Immature natural killer cell (primary cell): ENCODE data around the gene ENOX1. TPM values are rescaled to one million over a fixed set of nuclear protein-coding genes. Genes with fewer than 3 reads are reported as not detected.
"Not testable (repeated sequence)": the region's sequence is repeated elsewhere in the genome, so short reads cannot be mapped to it uniquely, and the experiment has no call there.

Source experiments
- DNase-seq, 3 donors: peaks; one replicate each; pipeline ENCODE4 v3.0.0; 2022; ENCODE audit warnings: mixed read lengths in 1 of 3
- H3K27ac Mint-ChIP-seq, 6 donors: one replicate each; pipeline ENCODE4 v1.8.0; 2020; ENCODE audit warnings: mixed read lengths in 6 of 6, mild to moderate bottlenecking in 5 of 6, inconsistent platforms in 4 of 6, moderate library complexity in 3 of 6
- H3K27me3 Mint-ChIP-seq, 3 donors: one replicate each; pipeline ENCODE4 v1.8.0; 2020 to 2021; ENCODE audit warnings: low read depth in 3 of 3, mild to moderate bottlenecking in 3 of 3, mixed read lengths in 3 of 3, moderate library complexity in 3 of 3, inconsistent platforms in 1 of 3
- H3K36me3 Mint-ChIP-seq, 3 donors: one replicate each; pipeline ENCODE4 v1.8.0; 2020; ENCODE audit warnings: mixed read lengths in 3 of 3, inconsistent platforms in 2 of 3, mild to moderate bottlenecking in 2 of 3
- H3K4me1 Mint-ChIP-seq, 2 donors: one replicate each; pipeline ENCODE4 v1.8.0; 2020; ENCODE audit warnings: inconsistent platforms in 2 of 2, mild to moderate bottlenecking in 2 of 2, mixed read lengths in 2 of 2, moderate library complexity in 1 of 2
- H3K4me3 Mint-ChIP-seq, 5 donors: one replicate each; pipeline ENCODE4 v1.8.0; 2020; ENCODE audit warnings: mild to moderate bottlenecking in 5 of 5, mixed read lengths in 5 of 5, inconsistent platforms in 3 of 5, moderate library complexity in 3 of 5
- H3K9me3 Mint-ChIP-seq, 6 donors: one replicate each; pipeline ENCODE4 v1.8.0; 2020; ENCODE audit warnings: mild to moderate bottlenecking in 6 of 6, mixed read lengths in 6 of 6, inconsistent platforms in 4 of 6, moderate library complexity in 3 of 6
- polyA plus RNA-seq, 3 donors: library from polyadenylated mRNA; unstranded; fragments of 300-500 nt; fragmentation: Illumina TruSeq; gene quantifications; one replicate each; pipeline ENCODE4 v1.2.3, GENCODE V29; 2021

ENOX1 gene
- polyA plus RNA-seq, 3 donors from 2014 or later, result not detected

DNA sequence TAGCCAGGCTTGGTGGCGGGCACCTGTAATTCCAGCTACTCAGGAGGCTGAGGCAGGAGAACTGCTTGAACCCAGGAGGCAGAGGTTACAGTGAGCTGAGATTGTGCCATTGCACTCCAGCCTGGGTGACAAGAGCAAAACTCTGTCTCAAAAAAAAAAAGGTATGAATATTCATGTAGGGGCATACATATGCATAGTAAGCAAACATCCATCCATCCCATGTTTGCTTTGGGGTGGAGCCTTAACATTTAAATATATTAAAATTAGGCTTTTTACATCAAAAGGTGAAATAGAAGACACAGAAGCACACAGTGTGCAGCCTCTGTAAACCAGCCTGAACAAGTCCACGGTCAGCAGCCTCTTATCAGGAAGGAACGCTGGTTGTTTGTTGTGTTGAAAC lies 618.3 kb downstream of the ENOX1 start:
- not testable (repeated sequence) for H3K27me3 Mint-ChIP-seq, DNase-seq, H3K27ac Mint-ChIP-seq, H3K9me3 Mint-ChIP-seq, H3K4me1 Mint-ChIP-seq, H3K36me3 Mint-ChIP-seq, H3K4me3 Mint-ChIP-seq

DNA sequence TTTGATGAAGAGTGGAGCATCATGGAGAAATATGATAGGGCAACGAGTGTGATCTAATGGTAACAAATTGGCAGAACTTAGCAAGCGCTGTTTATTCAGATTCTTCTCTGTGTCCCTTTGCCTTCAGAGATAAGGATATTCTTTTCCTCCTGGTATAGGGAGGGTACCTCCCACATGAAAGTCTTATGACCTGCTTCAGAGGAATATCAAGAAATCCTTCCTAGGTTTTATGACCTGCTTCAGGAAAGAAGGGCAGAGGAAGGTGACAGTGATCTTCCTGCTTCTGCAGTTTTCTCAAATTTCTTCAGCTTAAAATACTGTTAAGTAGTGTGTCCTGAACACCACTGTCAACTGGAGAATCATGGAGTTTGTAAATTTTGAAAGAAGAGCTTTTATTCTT lies 619.0 kb downstream of the ENOX1 start:
- no peak for DNase-seq
- no peak overlapping the region for H3K27ac Mint-ChIP-seq
- peaks cover 0 to 9% (median 5%) of the 10 kb centered on the region in 6 donors for H3K9me3 Mint-ChIP-seq

GRCh38 chr13:43166644-43167457 lies 619.9 kb downstream of the ENOX1 start:
- Mint-ChIP-seq H3K9me3 (peaks cover 1 to 9% (median 5%) of the 10 kb centered on the region in 6 donors), H3K27me3 (peaks cover 5 to 7% (median 6%) of the 10 kb centered on the region in 3 donors), H3K4me3 (no peak overlapping the region), H3K27ac (no peak overlapping the region), H3K36me3 (no peaks in the 10 kb centered on the region), H3K4me1 (no peaks in the 10 kb centered on the region)
- no peak for DNase-seq

More for the DNA sequence above, 619.0 kb downstream of the ENOX1 start:
- Mint-ChIP-seq H3K36me3 (no peaks in the 10 kb centered on the region), H3K27me3 (peaks cover 5 to 9% (median 6%) of the 10 kb centered on the region in 3 donors), H3K4me1 (no peaks in the 10 kb centered on the region), H3K4me3 (no peak overlapping the region)

Other genes with a start within 250 kb of the ENOX1 start
- gene CCDC122, start 92.8 kb upstream of the ENOX1 start, polyA plus RNA-seq, result 1 to 10 TPM in 2 of 3 donors, under 1 TPM in 1; 0.84 to 6.9 (median 2.7) TPM
- 1 to 10 TPM in 1 of 3 donors, under 1 TPM in 1, not detected in 1; 0.41 to 1.1 TPM for gene LACC1, start 92.9 kb upstream of the ENOX1 start, polyA plus RNA-seq